ENCODE results near the gene NTRK2. TPM values are rescaled to one million over a fixed set of nuclear protein-coding genes. Genes with fewer than 3 reads are reported as not detected.

Gene NTRK2
- total and polyA plus RNA-seq, 4 experiments from 2014 or later: 0.11 to 0.18 (median 0.12) TPM; not detected in 1

DNA sequence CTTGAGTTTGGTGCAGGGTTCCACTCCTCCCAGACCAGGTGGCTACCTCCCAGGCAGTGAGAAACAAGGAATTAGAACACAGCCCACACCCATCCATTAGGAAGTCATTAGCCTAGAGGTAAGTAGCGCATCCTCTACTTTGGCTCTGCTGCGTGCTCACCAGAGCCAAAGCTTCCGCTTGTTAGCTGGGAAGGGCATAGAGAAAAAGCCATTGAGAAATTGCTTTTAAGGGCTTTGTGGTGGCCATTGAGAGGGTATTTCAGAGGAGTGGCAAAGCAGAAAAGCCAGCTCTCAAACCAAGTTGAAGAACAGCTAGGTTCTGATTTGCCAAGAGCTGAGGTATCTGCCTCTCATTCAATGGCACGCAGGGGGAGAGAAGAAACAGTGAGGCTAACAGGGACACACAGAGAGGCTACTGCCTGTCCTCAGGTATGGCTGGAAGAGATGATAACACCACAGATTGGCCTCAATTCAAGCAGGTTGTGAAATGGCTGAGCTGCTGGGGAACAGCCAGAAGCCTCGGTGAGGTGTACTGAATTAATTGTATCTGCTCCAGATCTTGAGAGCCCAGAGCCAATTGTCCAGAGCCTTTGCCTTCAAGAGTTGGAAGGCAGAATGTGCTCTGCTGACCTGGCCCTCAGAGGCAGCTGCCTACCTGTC lies 119.4 kb downstream of the NTRK2 start:
- H3K9me3 Mint-ChIP-seq: peaks cover 0 to 3% (median 0%) of the 10 kb centered on the region in 8 donors
- H3K4me3 Mint-ChIP-seq: no peak overlapping the region
- H3K9me3 ChIP-seq (ENCODE audit: control insufficient read depth in 1 of 2, low read length in 2 of 2): no peaks in the 10 kb centered on the region
- peaks cover under 1 to 2% of the 10 kb centered on the region in 2 donors for H3K27me3 Mint-ChIP-seq
- no peaks in the 10 kb centered on the region for H3K36me3 Mint-ChIP-seq
- H3K36me3 ChIP-seq (ENCODE audit: insufficient read depth, low read length): no peaks in the 10 kb centered on the region
- no peak overlapping the region for H3K27ac Mint-ChIP-seq
- H3K27ac ChIP-seq (ENCODE audit: low read depth, low read length): no peak overlapping the region
- POLR2A ChIA-PET (ENCODE audit: partially characterized antibody): no interaction called here
- H3K27me3 ChIP-seq (ENCODE audit: insufficient read depth, low read length): no peaks in the 10 kb centered on the region
- no peak for DNase-seq
- intact Hi-C loops (cut with micrococcal nuclease): no loop called here
- CTCF ChIA-PET (ENCODE audit: partially characterized antibody): interaction anchor here (0.5 kb wide), 1 partner anchor 569 kb away, joined by 3 read pairs; no protein-coding TSS in a partner anchor
- no peaks in the 10 kb centered on the region for H3K4me1 Mint-ChIP-seq
- H3K4me1 ChIP-seq (ENCODE audit: insufficient read depth, low read length): no peaks in the 10 kb centered on the region
- H3K4me3 ChIP-seq (ENCODE audit: low read length in 2 of 2): no peak overlapping the region

DNA sequence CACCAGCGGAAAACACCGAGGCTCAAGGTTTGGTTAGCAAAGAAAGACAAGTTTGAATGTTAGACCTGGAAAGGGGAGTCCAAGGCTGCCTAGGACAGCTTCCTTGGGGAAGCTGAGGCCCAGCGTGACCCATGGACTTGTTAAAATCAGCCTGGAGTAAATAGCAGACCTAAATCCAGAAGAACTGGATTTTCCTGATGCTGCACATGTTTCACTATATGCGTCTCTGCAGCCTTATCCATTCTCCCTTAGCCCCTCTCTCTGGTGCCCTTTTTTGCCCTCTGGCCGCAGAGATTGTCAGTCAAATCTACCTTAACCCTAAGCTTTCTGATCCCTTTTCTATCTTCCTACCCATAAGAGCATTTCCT lies 119.9 kb downstream of the NTRK2 start:
- CTCF ChIA-PET (ENCODE audit: partially characterized antibody): interaction anchor here (0.5 kb wide), 1 partner anchor 569 kb away, joined by 3 read pairs; no protein-coding TSS in a partner anchor
- H3K4me1 Mint-ChIP-seq: no peaks in the 10 kb centered on the region
- intact Hi-C loops (cut with micrococcal nuclease): no loop called here

GRCh38 chr9:84791643-84792042 lies 122.1 kb downstream of the NTRK2 start:
- H3K4me3 Mint-ChIP-seq: no peak overlapping the region
- no peaks in the 10 kb centered on the region for H3K27me3 ChIP-seq (ENCODE audit: insufficient read depth, low read length)
- no peaks in the 10 kb centered on the region for H3K36me3 Mint-ChIP-seq
- DNase-seq: no peak
- no peaks in the 10 kb centered on the region for H3K4me1 Mint-ChIP-seq
- H3K27ac Mint-ChIP-seq: no peak overlapping the region
- H3K4me1 ChIP-seq (ENCODE audit: insufficient read depth, low read length): no peaks in the 10 kb centered on the region
- H3K27me3 Mint-ChIP-seq: peaks cover 0 to 1% of the 10 kb centered on the region in 2 donors
- ChIA-PET POLR2A (ENCODE audit: partially characterized antibody) (no interaction called here), CTCF (ENCODE audit: partially characterized antibody) (no interaction called here)
- no peaks in the 10 kb centered on the region for H3K9me3 ChIP-seq (ENCODE audit: control insufficient read depth in 1 of 2, low read length in 2 of 2)
- H3K27ac ChIP-seq (ENCODE audit: low read depth, low read length): no peak overlapping the region
- H3K9me3 Mint-ChIP-seq: peaks cover 0 to 3% (median 0%) of the 10 kb centered on the region in 8 donors
- H3K4me3 ChIP-seq (ENCODE audit: low read length in 2 of 2): no peak overlapping the region
- intact Hi-C loops (cut with micrococcal nuclease): no loop called here
- H3K36me3 ChIP-seq (ENCODE audit: insufficient read depth, low read length): no peaks in the 10 kb centered on the region

More for the DNA sequence above, 119.9 kb downstream of the NTRK2 start:
- no peaks in the 10 kb centered on the region for H3K27me3 ChIP-seq (ENCODE audit: insufficient read depth, low read length)
- Mint-ChIP-seq H3K36me3 (no peaks in the 10 kb centered on the region), H3K4me3 (no peak overlapping the region), H3K9me3 (peaks cover 0 to 3% (median 0%) of the 10 kb centered on the region in 8 donors), H3K27me3 (peaks cover 1 to 2% of the 10 kb centered on the region in 2 donors), H3K27ac (no peak overlapping the region)
- H3K4me1 ChIP-seq (ENCODE audit: insufficient read depth, low read length): no peaks in the 10 kb centered on the region
- no peaks in the 10 kb centered on the region for H3K36me3 ChIP-seq (ENCODE audit: insufficient read depth, low read length)
- no peak overlapping the region for H3K4me3 ChIP-seq (ENCODE audit: low read length in 2 of 2)
- H3K9me3 ChIP-seq (ENCODE audit: control insufficient read depth in 1 of 2, low read length in 2 of 2): no peaks in the 10 kb centered on the region
- POLR2A ChIA-PET (ENCODE audit: partially characterized antibody): no interaction called here
- H3K27ac ChIP-seq (ENCODE audit: low read depth, low read length): no peak overlapping the region
- no peak for DNase-seq

DNA sequence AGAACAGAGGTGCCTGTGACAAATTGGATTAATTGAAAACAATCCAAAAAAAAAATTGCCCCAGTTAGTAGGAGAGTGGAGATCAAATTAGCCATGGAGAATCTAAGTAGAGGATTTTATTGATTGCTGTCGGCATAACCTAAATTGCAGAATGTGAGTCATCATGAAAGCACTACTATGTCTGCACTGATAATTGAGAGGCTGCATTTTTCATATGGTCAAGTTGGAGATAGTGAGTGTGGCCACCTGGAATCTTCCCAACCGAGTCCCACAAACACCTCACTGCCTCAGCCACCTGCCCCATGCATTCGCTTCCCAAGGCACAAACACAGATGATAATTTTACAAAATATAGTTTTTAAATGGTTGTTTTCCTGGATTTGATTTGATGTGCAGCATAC lies 123.7 kb downstream of the NTRK2 start:
- H3K27me3 ChIP-seq (ENCODE audit: insufficient read depth, low read length): no peaks in the 10 kb centered on the region
- Mint-ChIP-seq H3K9me3 (peaks cover 0 to 3% (median 0%) of the 10 kb centered on the region in 8 donors), H3K27me3 (peaks cover 0 to 1% of the 10 kb centered on the region in 2 donors), H3K4me1 (no peaks in the 10 kb centered on the region), H3K36me3 (no peaks in the 10 kb centered on the region), H3K27ac (no peak overlapping the region), H3K4me3 (no peak overlapping the region)
- no peak for DNase-seq
- intact Hi-C loops (cut with micrococcal nuclease): no loop called here
- H3K4me1 ChIP-seq (ENCODE audit: insufficient read depth, low read length): no peaks in the 10 kb centered on the region
- H3K36me3 ChIP-seq (ENCODE audit: insufficient read depth, low read length): no peaks in the 10 kb centered on the region
- CTCF ChIA-PET (ENCODE audit: partially characterized antibody): no interaction called here
- no peak overlapping the region for H3K27ac ChIP-seq (ENCODE audit: low read depth, low read length)
- no peaks in the 10 kb centered on the region for H3K9me3 ChIP-seq (ENCODE audit: control insufficient read depth in 1 of 2, low read length in 2 of 2)
- H3K4me3 ChIP-seq (ENCODE audit: low read length in 2 of 2): no peak overlapping the region
- POLR2A ChIA-PET (ENCODE audit: partially characterized antibody): no interaction called here

- H3K36me3 Mint-ChIP-seq: no peaks in the 10 kb centered on the region
- peaks cover 0 to 3% of the 10 kb centered on the region in 2 donors for H3K27me3 Mint-ChIP-seq
- no peak for DNase-seq
- H3K4me1 Mint-ChIP-seq: no peaks in the 10 kb centered on the region
- no peaks in the 10 kb centered on the region for H3K9me3 ChIP-seq (ENCODE audit: control insufficient read depth in 1 of 2, low read length in 2 of 2)
- H3K9me3 Mint-ChIP-seq: peaks cover 0 to 3% (median 0%) of the 10 kb centered on the region in 8 donors
- H3K27ac ChIP-seq (ENCODE audit: low read depth, low read length): no peak overlapping the region
- H3K4me3 ChIP-seq (ENCODE audit: low read length in 2 of 2): no peak overlapping the region
- intact Hi-C loops (cut with micrococcal nuclease): no loop called here
- H3K27me3 ChIP-seq (ENCODE audit: insufficient read depth, low read length): no peaks in the 10 kb centered on the region
- no peaks in the 10 kb centered on the region for H3K36me3 ChIP-seq (ENCODE audit: insufficient read depth, low read length)
- ChIA-PET CTCF (ENCODE audit: partially characterized antibody) (interaction anchor here (1.2 kb wide), 1 partner anchor 14 kb away, joined by 3 read pairs; no protein-coding TSS in a partner anchor), POLR2A (ENCODE audit: partially characterized antibody) (no interaction called here)
- H3K27ac Mint-ChIP-seq: peak overlapping the region in 1 of 7 donors; percentile 31
- H3K4me3 Mint-ChIP-seq: no peak overlapping the region
- no peaks in the 10 kb centered on the region for H3K4me1 ChIP-seq (ENCODE audit: insufficient read depth, low read length)
These were observed 125.6 kb downstream of the NTRK2 start for GRCh38 chr9:84794981-84795637.

DNA sequence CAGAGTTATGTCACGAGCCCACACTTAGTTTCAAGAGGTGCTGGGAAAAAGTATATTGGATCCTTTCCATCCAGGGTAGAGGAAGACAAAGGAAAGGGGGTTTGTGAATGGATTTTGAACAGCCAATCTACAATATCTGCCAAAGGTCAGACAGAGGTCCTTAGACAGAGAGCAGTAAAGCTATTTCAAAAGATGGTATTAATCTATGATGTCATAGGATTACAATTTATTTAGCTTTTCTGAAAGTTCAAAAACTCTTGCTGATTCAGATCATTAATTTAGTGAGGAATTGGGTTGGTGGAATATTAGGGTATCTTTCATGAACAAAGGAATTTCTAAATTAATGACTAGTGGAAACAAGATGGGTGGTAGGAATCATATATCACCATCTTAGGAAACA lies 126.9 kb downstream of the NTRK2 start:
- no peak for DNase-seq
- POLR2A ChIA-PET (ENCODE audit: partially characterized antibody): no interaction called here
- H3K27me3 ChIP-seq (ENCODE audit: insufficient read depth, low read length): no peaks in the 10 kb centered on the region
- intact Hi-C loops (cut with micrococcal nuclease): no loop called here
- no peaks in the 10 kb centered on the region for H3K9me3 ChIP-seq (ENCODE audit: control insufficient read depth in 1 of 2, low read length in 2 of 2)
- H3K4me3 ChIP-seq (ENCODE audit: low read length in 2 of 2): no peak overlapping the region
- no peak overlapping the region for H3K27ac ChIP-seq (ENCODE audit: low read depth, low read length)
- H3K9me3 Mint-ChIP-seq: no peaks in the 10 kb centered on the region
- H3K36me3 Mint-ChIP-seq: no peaks in the 10 kb centered on the region
- CTCF ChIA-PET (ENCODE audit: partially characterized antibody): no interaction called here
- H3K27ac Mint-ChIP-seq: no peak overlapping the region
- no peak overlapping the region for H3K4me3 Mint-ChIP-seq
- no peaks in the 10 kb centered on the region for H3K36me3 ChIP-seq (ENCODE audit: insufficient read depth, low read length)
- H3K4me1 Mint-ChIP-seq: no peaks in the 10 kb centered on the region
- peaks cover 0 to 3% of the 10 kb centered on the region in 2 donors for H3K27me3 Mint-ChIP-seq
- no peaks in the 10 kb centered on the region for H3K4me1 ChIP-seq (ENCODE audit: insufficient read depth, low read length)

- Histone ChIP-seq H3K4me1 (ENCODE audit: insufficient read depth, low read length) (no peaks in the 10 kb centered on the region), H3K4me3 (ENCODE audit: low read length in 2 of 2) (no peak overlapping the region), H3K9me3 (ENCODE audit: control insufficient read depth in 1 of 2, low read length in 2 of 2) (no peaks in the 10 kb centered on the region), H3K27ac (ENCODE audit: low read depth, low read length) (no peak overlapping the region), H3K36me3 (ENCODE audit: insufficient read depth, low read length) (no peaks in the 10 kb centered on the region), H3K27me3 (ENCODE audit: insufficient read depth, low read length) (no peaks in the 10 kb centered on the region)
- H3K27me3 Mint-ChIP-seq: peaks cover 0 to 1% of the 10 kb centered on the region in 2 donors
- ChIA-PET POLR2A (ENCODE audit: partially characterized antibody) (no interaction called here), CTCF (ENCODE audit: partially characterized antibody) (interaction anchor here (0.9 kb wide), 1 partner anchor 21 kb away, joined by 3 read pairs; no protein-coding TSS in a partner anchor)
- no peak for DNase-seq
- H3K4me1 Mint-ChIP-seq: peaks cover 0 to 1% (median 0%) of the 10 kb centered on the region in 4 donors
- no peak overlapping the region for H3K27ac Mint-ChIP-seq
- no peak overlapping the region for H3K4me3 Mint-ChIP-seq
- peaks cover 0 to 1% (median 0%) of the 10 kb centered on the region in 8 donors for H3K9me3 Mint-ChIP-seq
- intact Hi-C loops (cut with micrococcal nuclease): no loop called here
- H3K36me3 Mint-ChIP-seq: no peaks in the 10 kb centered on the region
These were observed 129.7 kb downstream of the NTRK2 start for GRCh38 chr9:84799251-84799650.

Data from CD4-positive, alpha-beta memory T cell (primary cell).